Measurements from ENCODE around the gene TMEM200C. TPM values are rescaled to one million over a fixed set of nuclear protein-coding genes. Genes with fewer than 3 reads are reported as not detected.

TMEM200C gene
- total RNA-seq, 2 experiments from 2014 or later, result not detected

GRCh38 chr18:5900262-5900661, 4.9 kb upstream of the TMEM200C start:
- no peak overlapping the region for H3K4me2 ChIP-seq (ENCODE audit: low read length)
- TF ChIP-seq EZH2phosphoT487 (IDR thresholded peaks at IDR 0.05; ENCODE audit: borderline replicate concordance, low read depth, low read length) (no peak), CTCF (conservative IDR thresholded peaks at IDR 0.05; ENCODE audit: low read length) (no peak)
- no peaks in the 10 kb centered on the region for H3K9me2 ChIP-seq (ENCODE audit: insufficient read depth, low read length)
- no peak overlapping the region for H3K4me3 ChIP-seq (ENCODE audit: low read depth, low read length, poor library complexity, severe bottlenecking)
- POLR2A ChIA-PET, result no interaction called here
- CTCF ChIA-PET (ENCODE audit: unreplicated experiment), result no interaction called here
- H2AFZ ChIP-seq (ENCODE audit: low read length), result no peak overlapping the region
- intact Hi-C loops (cut with micrococcal nuclease; ENCODE audit: unreplicated experiment), result no loop called here
- H3K79me2 ChIP-seq (ENCODE audit: insufficient read depth, low read depth, low read length), result no peaks in the 10 kb centered on the region
- no peak overlapping the region for H3K27ac ChIP-seq (ENCODE audit: low read depth, low read length, poor library complexity, severe bottlenecking)
- BruUV-seq (replicated peaks), result no TSS peak
- no peaks in the 10 kb centered on the region for H4K20me1 ChIP-seq (ENCODE audit: insufficient read depth, low read length)
- no peaks in the 10 kb centered on the region for H3K4me1 ChIP-seq (ENCODE audit: insufficient read depth, low read length, poor library complexity, severe bottlenecking)
- no peaks in the 10 kb centered on the region for H3K9me3 ChIP-seq (ENCODE audit: low read length)
- DNase-seq (ENCODE audit: low spot score), result no peak
- no peaks in the 10 kb centered on the region for H3K36me3 ChIP-seq (ENCODE audit: insufficient read depth, low read length)

- no peak overlapping the region for H3K4me2 ChIP-seq (ENCODE audit: low read length)
- no peaks in the 10 kb centered on the region for H3K79me2 ChIP-seq (ENCODE audit: insufficient read depth, low read depth, low read length)
- H3K36me3 ChIP-seq (ENCODE audit: insufficient read depth, low read length), result no peaks in the 10 kb centered on the region
- no peaks in the 10 kb centered on the region for H3K4me1 ChIP-seq (ENCODE audit: insufficient read depth, low read length, poor library complexity, severe bottlenecking)
- H3K9me2 ChIP-seq (ENCODE audit: insufficient read depth, low read length), result no peaks in the 10 kb centered on the region
- TF ChIP-seq CTCF (conservative IDR thresholded peaks at IDR 0.05; ENCODE audit: low read length) (no peak), EZH2phosphoT487 (IDR thresholded peaks at IDR 0.05; ENCODE audit: borderline replicate concordance, low read depth, low read length) (no peak)
- ChIA-PET POLR2A (interaction anchor here (2.0 kb wide), 1 partner anchor 9 kb away, joined by 6 read pairs; no protein-coding TSS in a partner anchor), CTCF (ENCODE audit: unreplicated experiment) (no interaction called here)
- no peak for DNase-seq (ENCODE audit: low spot score)
- no peak overlapping the region for H3K27ac ChIP-seq (ENCODE audit: low read depth, low read length, poor library complexity, severe bottlenecking)
- intact Hi-C loops (cut with micrococcal nuclease; ENCODE audit: unreplicated experiment), result no loop called here
- no peak overlapping the region for H2AFZ ChIP-seq (ENCODE audit: low read length)
- no peaks in the 10 kb centered on the region for H3K9me3 ChIP-seq (ENCODE audit: low read length)
- no TSS peak for BruUV-seq (replicated peaks)
- no peaks in the 10 kb centered on the region for H4K20me1 ChIP-seq (ENCODE audit: insufficient read depth, low read length)
- no peak overlapping the region for H3K4me3 ChIP-seq (ENCODE audit: low read depth, low read length, poor library complexity, severe bottlenecking)
These were observed 4.5 kb upstream of the TMEM200C start for GRCh38 chr18:5899835-5900234.

GRCh38 chr18:5895876-5896740, 786 bp upstream of the TMEM200C start:
- ChIA-PET CTCF (ENCODE audit: unreplicated experiment) (no interaction called here), POLR2A (no interaction called here)
- DNase-seq (ENCODE audit: low spot score), result no peak
- Histone ChIP-seq H3K9me3 (ENCODE audit: low read length) (no peaks in the 10 kb centered on the region), H2AFZ (ENCODE audit: low read length) (no peak overlapping the region), H4K20me1 (ENCODE audit: insufficient read depth, low read length) (no peaks in the 10 kb centered on the region), H3K9me2 (ENCODE audit: insufficient read depth, low read length) (no peaks in the 10 kb centered on the region), H3K4me2 (ENCODE audit: low read length) (no peak overlapping the region), H3K36me3 (ENCODE audit: insufficient read depth, low read length) (no peaks in the 10 kb centered on the region), H3K4me3 (ENCODE audit: low read depth, low read length, poor library complexity, severe bottlenecking) (no peak overlapping the region), H3K79me2 (ENCODE audit: insufficient read depth, low read depth, low read length) (no peaks in the 10 kb centered on the region), H3K27ac (ENCODE audit: low read depth, low read length, poor library complexity, severe bottlenecking) (no peak overlapping the region), H3K4me1 (ENCODE audit: insufficient read depth, low read length, poor library complexity, severe bottlenecking) (no peaks in the 10 kb centered on the region)
- intact Hi-C loops (cut with micrococcal nuclease; ENCODE audit: unreplicated experiment), result no loop called here
- BruUV-seq (replicated peaks), result no TSS peak
- TF ChIP-seq EZH2phosphoT487 (IDR thresholded peaks at IDR 0.05; ENCODE audit: borderline replicate concordance, low read depth, low read length), result no peak

Data from OCI-LY7 (cell line).